HG02973 (cell line): ENCODE results near the gene CNNM1.
A peak's percentile ranks its signal among the peaks of the same experiment; 100 is the strongest.

Experiments
- ATAC-seq: cut with Tn5 transposase; IDR thresholded peaks from one replicate; pipeline ENCODE4 v1.9.1; 2021; ENCODE audit warnings: moderate library complexity; ENCODE audit not compliant: unreplicated experiment

The CNNM1 gene

DNA sequence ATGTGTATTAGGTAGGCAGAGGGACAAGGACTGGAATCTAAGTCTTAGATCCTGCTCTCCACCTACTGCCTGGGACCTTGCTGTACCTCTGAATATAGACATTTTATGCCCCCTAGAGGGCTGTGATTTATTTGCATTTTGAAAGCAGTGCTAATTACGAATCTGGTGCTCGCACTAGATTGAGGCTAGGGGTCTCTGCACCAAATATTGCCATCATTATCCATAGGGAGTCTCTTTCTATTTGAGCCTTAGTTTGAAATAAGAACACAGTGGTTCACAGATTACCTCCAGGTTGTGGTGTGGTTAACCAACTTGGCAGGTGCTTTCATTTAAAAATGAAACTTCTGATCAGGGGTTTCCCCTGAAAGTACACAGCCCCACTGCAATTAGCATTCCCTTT is 41.8 kb downstream of the CNNM1 start:
- peak; percentile 88 for ATAC-seq

DNA sequence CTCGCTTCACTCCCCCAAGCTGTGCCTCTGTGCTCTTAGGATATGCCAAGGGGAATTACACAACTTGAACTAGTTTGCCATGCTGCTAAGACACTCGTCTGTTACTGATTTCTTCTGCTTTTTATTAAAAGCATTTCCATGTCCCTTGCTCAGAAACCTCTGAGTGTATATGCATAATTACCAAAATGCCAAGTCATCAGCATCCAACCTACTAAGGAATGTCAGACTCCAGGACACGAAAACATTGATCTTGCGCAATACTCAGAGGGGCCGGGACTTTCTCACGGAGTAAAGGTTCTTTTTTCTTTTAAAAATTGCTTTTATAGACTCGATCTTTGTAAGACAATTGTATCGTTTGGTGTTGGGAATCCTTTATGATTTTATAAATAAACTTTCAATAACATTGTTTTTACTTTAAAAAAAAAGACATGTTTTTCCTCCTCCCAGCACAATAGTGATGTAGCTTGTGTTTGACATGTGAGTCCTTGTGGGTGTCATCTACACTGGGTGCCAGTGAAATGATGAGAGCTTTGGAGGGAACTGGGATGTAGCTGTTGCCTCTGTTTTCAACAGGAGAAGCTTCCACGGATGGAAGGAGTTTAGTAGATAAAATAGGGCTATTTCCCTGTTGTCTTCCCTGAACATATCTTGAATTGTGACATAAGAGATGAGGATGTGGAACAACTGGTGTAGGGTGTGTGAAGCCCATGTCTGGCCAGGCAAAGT is 43.6 kb downstream of the CNNM1 start:
- ATAC-seq = no peak

DNA sequence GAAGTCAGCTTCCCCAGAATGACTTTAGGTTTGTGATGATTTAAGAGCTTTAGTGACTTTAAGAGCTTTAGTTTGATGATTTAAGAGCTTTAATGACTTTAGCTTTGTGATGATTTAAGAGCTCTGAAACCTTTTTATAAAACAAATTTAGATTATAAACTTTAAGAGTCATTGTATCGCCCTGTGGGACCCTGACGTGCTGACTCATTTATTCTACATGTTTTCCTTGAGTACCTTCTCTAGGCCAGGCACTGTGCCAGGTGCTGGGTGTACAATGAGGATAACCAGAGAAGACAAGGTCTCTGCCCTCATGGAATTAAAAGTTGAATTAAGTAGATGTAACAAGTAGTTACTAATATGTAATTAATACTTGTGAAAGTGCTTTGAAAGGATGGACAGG is 45.4 kb downstream of the CNNM1 start:
- ATAC-seq = no peak

DNA sequence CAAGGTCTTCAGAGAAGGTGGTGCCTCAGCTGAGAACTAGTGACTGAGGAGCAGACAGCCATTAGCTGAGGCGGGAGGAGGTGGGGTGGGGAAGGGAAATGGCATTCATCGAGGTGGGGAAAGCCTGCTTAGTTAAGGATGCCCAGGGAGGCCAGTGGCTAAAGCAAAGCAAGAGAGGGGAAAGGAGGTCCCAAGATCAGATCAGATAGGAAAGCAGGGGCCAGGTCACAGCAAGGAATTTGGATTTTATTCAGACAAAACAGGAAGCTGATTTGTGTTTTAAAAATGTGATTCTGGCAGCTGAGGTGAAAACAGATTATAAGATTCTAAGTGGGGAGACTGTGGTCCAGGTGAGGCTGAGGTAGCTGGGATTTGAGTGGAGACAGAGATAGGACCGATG is 45.8 kb downstream of the CNNM1 start:
- ATAC-seq = no peak

DNA sequence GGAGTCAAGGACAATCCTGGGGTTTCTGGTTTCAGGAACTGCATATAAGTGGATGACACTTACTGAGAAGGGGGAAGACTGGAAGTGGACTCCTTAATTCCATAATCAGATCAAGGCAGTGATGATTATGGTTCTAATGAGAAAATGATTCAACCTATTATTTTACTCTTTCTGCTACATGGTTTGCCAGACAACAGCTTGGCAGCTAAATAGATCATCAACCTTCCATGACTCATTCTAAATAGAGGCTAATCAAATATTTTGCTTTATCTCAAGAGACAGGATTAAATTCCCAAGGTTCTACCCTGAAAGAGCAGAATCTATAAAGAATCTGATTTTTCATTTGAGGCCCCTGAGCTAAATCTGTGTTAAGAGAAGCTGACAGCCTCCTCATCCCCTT is 46.3 kb downstream of the CNNM1 start:
- ATAC-seq = no peak

DNA sequence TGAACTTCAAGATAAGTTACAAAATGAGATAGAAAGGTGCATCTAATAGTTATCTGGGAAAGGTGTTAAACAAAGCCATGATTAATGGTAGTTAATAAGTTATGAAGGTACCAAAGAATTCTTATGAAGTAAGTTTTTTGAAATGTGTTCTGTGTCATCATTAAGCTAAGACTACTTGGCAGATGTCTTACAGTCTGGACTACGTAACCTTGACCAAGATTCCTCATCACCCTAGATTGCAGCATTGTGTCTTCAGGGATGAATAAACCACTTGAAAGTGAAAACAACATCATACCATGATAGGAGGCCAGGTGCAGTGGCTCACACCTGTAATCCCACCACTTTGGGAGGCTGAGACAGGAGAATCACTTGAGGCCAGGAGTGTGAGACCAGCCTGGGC is 53.0 kb downstream of the CNNM1 start:
- no peak for ATAC-seq

DNA sequence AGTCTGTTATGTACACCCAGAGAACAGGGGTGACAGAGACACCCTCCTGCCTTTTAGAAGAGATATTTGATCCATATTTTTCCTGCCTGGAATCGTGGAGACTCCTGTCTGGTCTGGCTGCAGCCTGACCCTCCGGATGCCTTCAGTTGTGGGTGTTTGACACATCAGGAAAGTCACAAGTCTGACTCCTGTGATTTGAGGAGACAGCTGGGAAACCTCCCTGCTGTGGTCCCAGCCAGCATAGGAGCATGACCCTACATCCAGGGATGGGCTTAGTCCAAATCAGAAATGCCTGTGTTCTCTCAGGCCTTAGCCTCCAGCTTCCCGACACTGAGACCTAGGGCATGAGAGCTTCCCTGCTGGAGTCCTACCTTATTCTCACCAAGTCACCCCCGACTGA is 57.9 kb downstream of the CNNM1 start:
- ATAC-seq = no peak

DNA sequence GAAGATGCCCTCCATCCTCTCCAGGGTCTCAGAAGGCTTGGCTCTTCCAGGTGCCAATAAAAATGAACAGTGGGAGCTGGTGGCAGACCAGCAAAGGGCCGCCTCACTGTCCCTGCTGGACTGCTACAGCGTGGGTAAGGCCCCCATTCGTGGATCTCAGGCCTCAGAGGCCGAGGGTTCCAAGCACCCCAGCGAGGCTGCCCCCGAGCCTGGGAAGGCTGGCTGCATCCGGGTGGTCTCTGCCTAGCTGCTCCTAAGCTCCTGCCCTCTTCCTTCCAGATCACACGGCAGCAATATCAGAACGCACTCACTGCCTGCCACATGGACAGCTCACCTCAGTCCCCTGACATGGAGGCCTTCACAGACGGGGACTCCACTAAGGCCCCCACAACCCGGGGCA is 58.4 kb downstream of the CNNM1 start:
- ATAC-seq = no peak

DNA sequence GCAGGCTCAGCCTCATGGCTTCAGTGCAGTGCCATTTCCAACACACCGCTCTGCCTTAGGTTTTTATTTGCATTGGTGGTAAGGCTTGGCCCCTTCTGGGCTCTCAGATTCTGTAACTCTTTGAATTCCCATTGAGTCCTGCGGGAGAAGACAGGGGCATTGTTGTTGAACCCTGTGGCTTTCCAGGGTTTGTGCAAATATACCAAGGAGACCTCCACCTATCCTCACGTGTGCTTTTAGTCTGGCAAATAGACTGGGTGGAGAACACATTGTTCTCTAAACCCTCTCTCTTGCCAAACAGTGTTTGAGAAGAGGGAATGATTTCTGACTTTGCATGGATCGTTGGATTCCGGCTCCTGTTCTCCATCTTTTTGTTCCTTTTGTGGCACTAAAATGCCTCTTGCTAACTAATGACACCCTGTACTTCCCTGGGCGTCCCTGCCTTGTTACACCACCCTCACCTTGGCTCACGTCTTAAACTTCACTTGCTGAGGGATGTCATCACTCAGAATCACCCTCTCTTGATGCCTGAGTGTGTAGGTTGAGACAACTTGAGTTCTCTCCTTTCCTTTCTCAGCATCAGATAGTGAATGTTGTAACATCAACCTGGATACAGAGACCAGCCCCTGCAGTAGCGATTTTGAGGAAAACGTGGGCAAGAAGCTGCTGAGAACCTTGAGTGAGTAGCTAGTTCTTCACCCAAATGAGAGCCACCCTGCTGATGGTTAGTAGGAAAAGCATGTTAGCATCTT is 60.7 kb downstream of the CNNM1 start:
- no peak for ATAC-seq

DNA sequence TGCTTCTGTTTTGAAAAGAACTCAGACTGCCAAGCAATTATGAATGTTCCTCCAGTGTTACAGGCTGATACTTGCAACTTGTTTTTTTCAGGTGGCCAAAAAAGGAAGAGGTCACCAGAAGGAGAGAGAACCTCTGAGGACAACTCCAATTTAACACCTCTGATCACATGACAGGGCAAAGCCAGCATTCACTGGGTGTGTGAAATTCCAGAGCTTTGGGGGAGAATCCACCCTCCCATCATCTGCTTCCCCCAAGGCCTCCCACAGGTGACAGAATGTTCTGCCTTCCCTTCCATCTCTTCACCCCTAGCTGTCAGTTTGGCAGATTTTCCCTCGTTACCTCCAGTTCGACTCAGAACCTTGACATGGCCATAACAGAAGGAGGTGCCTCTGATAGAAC is 62.2 kb downstream of the CNNM1 start:
- no peak for ATAC-seq

DNA sequence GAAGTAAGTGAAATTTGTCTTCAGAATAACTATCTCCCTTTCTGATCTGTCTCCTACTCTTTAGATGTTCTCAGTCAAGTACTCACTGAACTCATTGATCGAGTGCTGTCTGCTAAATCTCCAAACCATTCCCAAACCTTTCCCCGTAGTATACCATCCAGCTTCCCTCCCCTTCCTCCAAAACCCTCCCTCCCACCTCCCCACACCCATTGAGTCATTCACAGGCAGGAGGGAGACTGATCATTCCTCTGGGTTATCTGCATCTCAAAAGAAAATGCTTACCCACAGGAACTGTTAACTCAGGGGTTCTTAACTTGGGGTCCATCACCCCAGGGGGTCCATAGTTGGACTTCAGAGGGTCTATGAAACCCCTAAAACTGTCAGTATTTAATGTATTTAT is 63.9 kb downstream of the CNNM1 start:
- ATAC-seq = no peak

DNA sequence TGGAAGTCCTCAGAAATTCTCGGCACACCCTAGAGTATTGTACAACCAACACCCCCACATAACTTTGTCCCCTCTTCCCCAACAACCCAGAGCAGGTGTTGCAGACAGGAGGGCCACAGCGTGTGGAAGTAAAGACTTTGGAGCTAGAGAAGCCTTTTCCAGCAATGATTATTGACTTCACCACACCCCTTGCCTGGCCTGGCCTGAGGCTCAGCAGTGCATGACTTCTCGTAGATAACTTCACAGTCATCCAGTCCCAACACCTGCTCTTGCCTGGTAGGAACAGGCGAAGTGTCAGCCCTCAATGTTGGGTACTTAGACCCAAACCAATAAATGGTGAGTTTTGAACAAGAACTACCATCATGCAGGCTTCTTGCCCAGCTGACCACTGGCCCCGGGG is 64.5 kb downstream of the CNNM1 start:
- ATAC-seq = no peak

DNA sequence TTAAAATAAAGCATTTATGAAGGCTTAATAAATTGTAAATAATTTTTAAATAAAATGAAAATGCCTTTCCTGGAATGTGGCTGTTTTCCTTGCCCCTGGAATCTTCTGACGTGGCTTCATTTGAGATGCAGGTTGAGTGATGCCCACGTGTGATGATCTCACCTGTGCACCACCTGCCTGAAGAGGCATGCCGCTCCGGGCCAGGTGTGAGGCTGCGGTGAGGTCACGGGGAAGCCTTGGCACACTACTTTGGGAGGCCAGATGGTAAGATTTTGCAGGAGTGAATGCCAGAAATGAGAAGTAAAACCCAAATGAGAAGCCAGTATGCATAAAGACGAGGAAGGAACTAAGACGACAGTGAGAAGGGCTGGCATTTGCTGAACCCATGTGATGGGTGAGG is 65.1 kb downstream of the CNNM1 start:
- no peak for ATAC-seq

DNA sequence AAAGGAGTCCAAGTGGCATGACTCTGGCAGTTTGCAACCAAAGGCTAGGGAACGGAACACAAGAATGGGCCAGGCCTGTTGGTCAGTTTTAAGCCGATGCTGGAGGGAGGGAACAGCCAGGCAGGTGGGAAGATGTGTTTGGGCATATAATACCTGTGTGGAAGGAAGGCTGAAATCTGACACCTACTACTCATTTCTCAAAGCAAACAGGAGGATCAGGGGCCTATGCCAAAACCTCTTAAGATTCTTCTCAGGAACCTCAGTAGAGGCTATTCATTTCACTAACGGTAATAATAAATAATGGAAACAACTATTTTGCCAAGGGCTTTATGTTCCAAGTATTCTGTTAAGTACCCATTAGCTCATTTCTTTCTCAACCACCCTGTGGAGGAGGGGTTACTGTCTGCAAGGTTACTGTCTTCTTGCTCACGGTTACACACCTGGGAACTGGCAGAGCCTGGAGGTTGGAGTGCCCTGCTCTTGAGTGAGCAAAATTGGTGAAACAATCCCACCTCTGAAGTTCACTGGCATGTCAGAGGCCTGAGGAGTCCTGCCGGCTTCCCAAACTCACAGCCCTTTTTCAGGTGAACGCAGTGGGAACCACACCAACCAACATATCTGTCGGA is 65.7 kb downstream of the CNNM1 start:
- ATAC-seq = no peak

DNA sequence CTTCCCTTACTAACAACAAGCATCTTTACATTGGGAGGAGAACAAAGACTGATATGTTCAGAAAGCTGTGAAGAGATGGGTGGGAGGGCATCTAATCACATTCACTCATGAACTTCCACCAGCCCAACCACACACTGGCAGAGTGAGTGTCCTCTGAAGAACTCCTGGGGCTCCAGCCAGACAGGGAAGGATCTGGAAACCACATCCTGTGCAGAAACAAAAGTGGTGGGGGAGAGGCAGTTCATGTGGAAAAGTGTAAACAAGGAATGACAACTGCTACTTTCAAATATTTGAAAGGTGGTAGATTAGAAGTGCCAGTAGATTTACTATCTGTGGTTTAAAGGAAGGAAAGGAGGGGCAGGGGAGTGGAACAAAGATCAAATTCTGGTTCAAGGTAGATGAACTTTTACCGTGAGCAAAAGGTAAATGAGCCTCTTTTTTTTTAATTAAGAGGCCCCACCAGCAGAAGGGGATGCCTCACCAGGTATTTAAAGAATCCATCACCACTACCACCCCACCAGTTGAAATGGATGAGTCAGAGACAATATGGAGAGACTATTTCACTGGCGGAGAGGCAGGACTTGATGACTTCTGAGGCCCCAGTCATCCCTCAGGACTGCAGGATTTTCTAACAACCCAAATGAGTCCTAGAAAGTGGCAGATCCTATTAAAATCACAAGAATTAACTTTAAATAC is 66.7 kb downstream of the CNNM1 start:
- ATAC-seq = no peak

DNA sequence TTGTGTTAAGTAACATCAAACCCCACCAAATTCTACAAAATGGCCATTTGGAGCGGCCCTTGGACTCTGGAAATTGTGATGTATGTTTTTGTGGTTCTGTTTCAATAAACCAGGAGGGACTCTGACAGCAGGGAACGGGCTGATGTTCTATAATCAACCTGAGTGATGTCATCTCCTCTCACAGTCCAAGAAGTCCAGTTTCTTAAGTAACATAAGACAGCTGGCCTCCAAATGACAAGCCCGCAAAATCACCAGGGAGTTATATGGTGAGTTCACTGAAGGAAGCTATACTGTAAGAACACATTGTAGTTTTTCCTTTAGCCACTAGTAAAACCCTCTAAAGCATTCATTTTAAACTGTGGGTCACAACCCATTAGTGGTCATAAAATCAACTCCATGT is 67.3 kb downstream of the CNNM1 start:
- no peak for ATAC-seq

DNA sequence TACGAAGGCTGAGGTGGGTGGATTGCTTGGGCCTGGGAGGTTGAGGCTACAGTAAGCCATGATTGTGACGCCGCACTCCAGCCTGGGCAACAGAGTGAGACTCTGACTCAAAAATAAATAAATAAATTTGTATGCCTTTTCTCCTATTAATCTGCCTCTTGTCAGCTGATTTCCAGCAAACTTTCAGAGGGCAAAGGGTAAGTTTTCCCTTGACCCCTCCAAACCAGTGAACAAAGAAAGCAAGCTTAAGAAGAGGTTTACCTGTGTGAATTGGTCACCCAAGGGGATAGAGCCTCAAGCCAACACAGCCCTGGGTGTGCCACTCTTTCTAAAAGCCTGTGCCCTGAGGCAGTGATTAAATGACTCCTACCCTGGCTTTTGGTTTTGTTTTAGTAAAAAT is 70.5 kb downstream of the CNNM1 start:
- no peak for ATAC-seq

DNA sequence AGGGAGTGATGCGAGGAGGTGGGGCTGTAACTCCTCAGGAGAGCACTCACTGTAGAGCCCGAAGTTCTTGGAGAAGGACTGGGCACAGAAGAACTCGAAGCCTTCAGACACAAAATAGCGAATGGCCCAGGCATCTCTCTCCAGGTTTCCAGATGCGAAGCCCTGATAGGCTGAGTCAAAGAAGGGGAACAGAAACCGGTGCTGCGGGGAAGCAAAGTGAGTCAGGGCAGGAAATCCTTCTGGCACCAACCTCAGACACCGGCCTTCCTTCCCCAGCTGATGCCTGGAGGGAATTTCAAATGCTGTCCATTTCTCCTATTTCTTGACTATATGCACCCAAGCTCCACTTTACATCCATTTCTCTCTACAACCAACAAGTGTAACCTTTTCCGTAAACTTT is 74.5 kb downstream of the CNNM1 start:
- ATAC-seq = peak; percentile 78

DNA sequence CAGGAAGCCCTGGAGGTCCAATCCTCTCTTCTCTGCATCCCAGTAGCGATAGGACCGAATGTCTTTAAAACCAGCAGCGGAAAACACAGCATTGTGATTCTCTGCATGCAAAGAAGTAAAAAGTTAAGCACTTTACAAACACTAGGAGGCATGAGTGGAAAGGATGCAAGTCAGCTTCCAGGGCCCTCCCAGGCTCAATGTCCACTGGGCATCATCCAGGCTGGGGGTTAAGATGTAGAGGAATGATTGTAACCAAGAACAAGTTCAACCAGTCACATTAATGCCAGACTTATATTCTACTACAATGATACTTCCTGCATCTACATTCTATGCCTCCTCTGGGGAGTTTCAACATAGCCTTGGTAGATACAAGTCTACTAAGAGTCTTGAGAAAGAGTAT is 77.0 kb downstream of the CNNM1 start:
- ATAC-seq = no peak

DNA sequence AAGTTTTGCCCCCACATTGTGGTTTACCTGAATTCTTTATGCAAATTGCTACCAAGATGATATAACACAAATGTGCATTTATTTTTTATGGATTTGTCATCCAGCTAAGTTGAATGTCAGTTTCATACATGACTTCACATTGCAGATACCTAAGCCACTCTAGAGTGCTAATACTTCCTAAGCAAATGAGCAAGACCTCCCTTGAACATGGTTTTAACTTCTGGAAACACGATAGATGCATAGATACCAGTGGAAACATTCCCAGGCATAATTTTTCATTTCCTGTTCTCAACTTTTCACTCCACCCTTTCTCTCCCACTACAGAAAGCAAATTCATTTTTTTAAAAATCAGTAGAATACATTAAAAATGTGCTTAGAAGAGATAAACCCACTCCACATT is 81.0 kb downstream of the CNNM1 start:
- ATAC-seq = no peak

DNA sequence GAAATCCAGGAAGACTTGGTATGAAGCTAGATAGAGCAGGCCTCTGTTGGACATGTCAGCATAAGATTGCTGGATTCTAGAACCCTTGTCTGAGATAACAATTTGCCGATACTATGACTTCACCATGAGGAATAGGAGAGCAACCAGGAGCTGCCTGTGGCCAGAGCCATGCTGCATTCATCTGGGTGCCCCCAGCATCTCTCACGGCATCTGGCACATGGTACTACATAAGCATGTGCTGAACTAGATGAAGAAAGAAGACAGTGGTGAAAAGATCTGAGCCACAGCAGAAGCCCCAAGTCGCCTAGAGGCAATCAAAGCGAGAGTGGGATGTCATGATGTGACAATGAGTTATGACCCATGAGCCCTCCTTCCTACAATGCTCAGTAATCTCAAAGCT is 81.7 kb downstream of the CNNM1 start:
- no peak for ATAC-seq

DNA sequence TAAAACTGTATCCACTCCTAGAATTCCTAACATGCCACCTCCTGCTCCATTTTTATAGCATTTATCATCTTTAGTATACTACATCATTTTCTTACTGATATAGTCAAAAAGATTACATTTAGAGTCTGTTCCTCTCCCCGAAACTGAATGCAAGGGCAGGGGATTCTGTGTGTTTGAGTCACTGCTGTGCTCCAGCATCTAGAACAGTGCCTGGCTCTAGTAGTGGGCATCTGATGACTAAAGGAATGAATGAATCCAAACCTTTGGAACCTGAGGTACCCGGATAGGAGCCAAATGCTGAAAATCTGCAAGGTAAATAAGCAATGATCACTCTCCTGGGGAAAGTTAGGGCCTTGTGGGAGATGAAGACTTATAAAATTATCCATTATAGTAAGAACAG is 82.4 kb downstream of the CNNM1 start:
- ATAC-seq = no peak
